ENCODE measurements around the gene IL23R. TPM values are rescaled to one million over a fixed set of nuclear protein-coding genes. Genes with fewer than 3 reads are reported as not detected.

Gene IL23R
- total and polyA plus RNA-seq, 4 donors: 0.06 to 0.20 (median 0.06) TPM; not detected in 1

GRCh38 chr1:67169932-67170331 lies 3.7 kb downstream of the IL23R start:
- no peaks in the 10 kb centered on the region for H3K36me3 ChIP-seq (ENCODE audit: control insufficient read depth, insufficient read depth, low read length)
- no peaks in the 10 kb centered on the region for H3K9me3 ChIP-seq (ENCODE audit: control insufficient read depth, insufficient read depth, low read length)
- H3K4me1 ChIP-seq (ENCODE audit: control insufficient read depth, insufficient read depth, low read length): no peaks in the 10 kb centered on the region
- H3K4me3 ChIP-seq (ENCODE audit: low read depth, low read length): no peak overlapping the region
- no CpG with 5 or more reads among the region's 3 CpGs for WGBS (ENCODE audit: insufficient coverage)
- DNase-seq (ENCODE audit: low read depth in 4 of 6, low spot score in 6 of 6): no peak
- H3K27me3 ChIP-seq (ENCODE audit: control insufficient read depth, insufficient read depth, low read length): no peaks in the 10 kb centered on the region
- H3K27ac ChIP-seq (ENCODE audit: low read depth, low read length): no peak overlapping the region

GRCh38 chr1:67170751-67171573 lies 4.7 kb downstream of the IL23R start:
- WGBS (ENCODE audit: insufficient coverage): no CpG with 5 or more reads among the region's 2 CpGs
- Histone ChIP-seq H3K27ac (ENCODE audit: low read depth, low read length) (no peak overlapping the region), H3K4me3 (ENCODE audit: low read depth, low read length) (no peak overlapping the region), H3K27me3 (ENCODE audit: control insufficient read depth, insufficient read depth, low read length) (no peaks in the 10 kb centered on the region), H3K36me3 (ENCODE audit: control insufficient read depth, insufficient read depth, low read length) (no peaks in the 10 kb centered on the region), H3K9me3 (ENCODE audit: control insufficient read depth, insufficient read depth, low read length) (no peaks in the 10 kb centered on the region), H3K4me1 (ENCODE audit: control insufficient read depth, insufficient read depth, low read length) (no peaks in the 10 kb centered on the region)
- DNase-seq (ENCODE audit: low read depth in 4 of 6, low spot score in 6 of 6): no peak

GRCh38 chr1:67171574-67171955 lies 5.3 kb downstream of the IL23R start:
- WGBS (ENCODE audit: insufficient coverage): 88% methylated on average over 1 of the region's 2 CpGs
- H3K4me1 ChIP-seq (ENCODE audit: control insufficient read depth, insufficient read depth, low read length): no peaks in the 10 kb centered on the region
- no peak overlapping the region for H3K27ac ChIP-seq (ENCODE audit: low read depth, low read length)
- no peaks in the 10 kb centered on the region for H3K27me3 ChIP-seq (ENCODE audit: control insufficient read depth, insufficient read depth, low read length)
- no peaks in the 10 kb centered on the region for H3K9me3 ChIP-seq (ENCODE audit: control insufficient read depth, insufficient read depth, low read length)
- no peak overlapping the region for H3K4me3 ChIP-seq (ENCODE audit: low read depth, low read length)
- no peaks in the 10 kb centered on the region for H3K36me3 ChIP-seq (ENCODE audit: control insufficient read depth, insufficient read depth, low read length)
- DNase-seq (ENCODE audit: low read depth in 4 of 6, low spot score in 6 of 6): no peak

- WGBS (ENCODE audit: insufficient coverage): no CpG with 5 or more reads among the region's 1 CpG
- Histone ChIP-seq H3K27me3 (ENCODE audit: control insufficient read depth, insufficient read depth, low read length) (no peaks in the 10 kb centered on the region), H3K27ac (ENCODE audit: low read depth, low read length) (no peak overlapping the region), H3K9me3 (ENCODE audit: control insufficient read depth, insufficient read depth, low read length) (no peaks in the 10 kb centered on the region), H3K36me3 (ENCODE audit: control insufficient read depth, insufficient read depth, low read length) (no peaks in the 10 kb centered on the region), H3K4me1 (ENCODE audit: control insufficient read depth, insufficient read depth, low read length) (no peaks in the 10 kb centered on the region), H3K4me3 (ENCODE audit: low read depth, low read length) (no peak overlapping the region)
- DNase-seq (ENCODE audit: low read depth in 4 of 6, low spot score in 6 of 6): no peak
Measured at GRCh38 chr1:67171978-67172377, 5.7 kb downstream of the IL23R start.

- Histone ChIP-seq H3K9me3 (ENCODE audit: control insufficient read depth, insufficient read depth, low read length) (no peaks in the 10 kb centered on the region), H3K27ac (ENCODE audit: low read depth, low read length) (no peak overlapping the region), H3K4me1 (ENCODE audit: control insufficient read depth, insufficient read depth, low read length) (no peaks in the 10 kb centered on the region), H3K4me3 (ENCODE audit: low read depth, low read length) (no peak overlapping the region), H3K36me3 (ENCODE audit: control insufficient read depth, insufficient read depth, low read length) (no peaks in the 10 kb centered on the region), H3K27me3 (ENCODE audit: control insufficient read depth, insufficient read depth, low read length) (no peaks in the 10 kb centered on the region)
- no peak for DNase-seq (ENCODE audit: low read depth in 4 of 6, low spot score in 6 of 6)
Measured at GRCh38 chr1:67173988-67174387, 7.7 kb downstream of the IL23R start.

- WGBS (ENCODE audit: insufficient coverage): 88% methylated on average over 1 of the region's 2 CpGs
Measured at GRCh38 chr1:67174716-67175284, 8.5 kb downstream of the IL23R start.

GRCh38 chr1:67175530-67176087 lies 9.4 kb downstream of the IL23R start:
- Histone ChIP-seq H3K36me3 (ENCODE audit: control insufficient read depth, insufficient read depth, low read length) (no peaks in the 10 kb centered on the region), H3K4me3 (ENCODE audit: low read depth, low read length) (no peak overlapping the region), H3K9me3 (ENCODE audit: control insufficient read depth, insufficient read depth, low read length) (no peaks in the 10 kb centered on the region), H3K4me1 (ENCODE audit: control insufficient read depth, insufficient read depth, low read length) (no peaks in the 10 kb centered on the region), H3K27me3 (ENCODE audit: control insufficient read depth, insufficient read depth, low read length) (no peaks in the 10 kb centered on the region), H3K27ac (ENCODE audit: low read depth, low read length) (no peak overlapping the region)
- no peak for DNase-seq (ENCODE audit: low read depth in 4 of 6, low spot score in 6 of 6)
- WGBS (ENCODE audit: insufficient coverage): 100% methylated on average over 2 of the region's 3 CpGs

More at GRCh38 chr1:67174716-67175284, 8.5 kb downstream of the IL23R start:
- DNase-seq (ENCODE audit: low read depth in 4 of 6, low spot score in 6 of 6): no peak
- H3K36me3 ChIP-seq (ENCODE audit: control insufficient read depth, insufficient read depth, low read length): no peaks in the 10 kb centered on the region
- H3K9me3 ChIP-seq (ENCODE audit: control insufficient read depth, insufficient read depth, low read length): no peaks in the 10 kb centered on the region
- H3K27me3 ChIP-seq (ENCODE audit: control insufficient read depth, insufficient read depth, low read length): no peaks in the 10 kb centered on the region
- H3K27ac ChIP-seq (ENCODE audit: low read depth, low read length): no peak overlapping the region
- H3K4me3 ChIP-seq (ENCODE audit: low read depth, low read length): no peak overlapping the region
- no peaks in the 10 kb centered on the region for H3K4me1 ChIP-seq (ENCODE audit: control insufficient read depth, insufficient read depth, low read length)

- no peaks in the 10 kb centered on the region for H3K4me1 ChIP-seq (ENCODE audit: control insufficient read depth, insufficient read depth, low read length)
- no peaks in the 10 kb centered on the region for H3K9me3 ChIP-seq (ENCODE audit: control insufficient read depth, insufficient read depth, low read length)
- H3K4me3 ChIP-seq (ENCODE audit: low read depth, low read length): no peak overlapping the region
- H3K36me3 ChIP-seq (ENCODE audit: control insufficient read depth, insufficient read depth, low read length): no peaks in the 10 kb centered on the region
- DNase-seq (ENCODE audit: low read depth in 4 of 6, low spot score in 6 of 6): no peak
- no peaks in the 10 kb centered on the region for H3K27me3 ChIP-seq (ENCODE audit: control insufficient read depth, insufficient read depth, low read length)
- H3K27ac ChIP-seq (ENCODE audit: low read depth, low read length): no peak overlapping the region
- WGBS (ENCODE audit: insufficient coverage): no CpG with 5 or more reads among the region's 1 CpG
Measured at GRCh38 chr1:67184838-67185421, 18.7 kb downstream of the IL23R start.

- H3K4me1 ChIP-seq (ENCODE audit: control insufficient read depth, insufficient read depth, low read length): no peaks in the 10 kb centered on the region
- no peak overlapping the region for H3K27ac ChIP-seq (ENCODE audit: low read depth, low read length)
Measured at GRCh38 chr1:67188137-67188536, 21.9 kb downstream of the IL23R start.

More at GRCh38 chr1:67188137-67188536, 21.9 kb downstream of the IL23R start:
- 100% methylated on average over 2 of the region's 2 CpGs for WGBS (ENCODE audit: insufficient coverage)
- Histone ChIP-seq H3K36me3 (ENCODE audit: control insufficient read depth, insufficient read depth, low read length) (no peaks in the 10 kb centered on the region), H3K27me3 (ENCODE audit: control insufficient read depth, insufficient read depth, low read length) (no peaks in the 10 kb centered on the region), H3K4me3 (ENCODE audit: low read depth, low read length) (no peak overlapping the region), H3K9me3 (ENCODE audit: control insufficient read depth, insufficient read depth, low read length) (no peaks in the 10 kb centered on the region)
- no peak for DNase-seq (ENCODE audit: low read depth in 4 of 6, low spot score in 6 of 6)
